Transverse colon (tissue), 4 donors: Measurements from ENCODE around the gene PAGR1. TPM values are rescaled to one million over a fixed set of nuclear protein-coding genes. Genes with fewer than 3 reads are reported as not detected.
"Not testable (repeated sequence)": the region's sequence is repeated elsewhere in the genome, so short reads cannot be mapped to it uniquely, and the experiment has no call there.

ENCODE experiments used
- DNase-seq: peaks from one replicate; pipeline ENCODE4 v3.0.0-alpha.2; 2019
- H3K27ac ChIP-seq, 4 donors: fragments of 200-600 bp; sonication (generic); 2 replicates each; pipeline ENCODE4 v1.5.1; 2016 to 2018; ENCODE audit warnings: inconsistent platforms in 4 of 4
- H3K27me3 ChIP-seq: fragments of 200-600 bp; sonication (generic); 2 replicates; pipeline ENCODE4 v1.5.1; 2017; ENCODE audit warnings: inconsistent platforms
- H3K36me3 ChIP-seq, 4 donors: fragments of 200-600 bp; sonication (generic); 2 replicates each; pipeline ENCODE4 v1.5.1; 2017 to 2019; ENCODE audit warnings: inconsistent platforms in 4 of 4
- H3K4me1 ChIP-seq, 4 donors: fragments of 200-600 bp; sonication (generic); 2 replicates each; pipeline ENCODE4 v1.5.1; 2017 to 2020; ENCODE audit warnings: inconsistent platforms in 4 of 4
- H3K4me3 ChIP-seq, 4 donors: fragments of 200-600 bp; sonication (generic); 1 replicate in 1 of 4; 2 replicates in 3 of 4; pipeline versions ENCODE4 v1.5.1 to v1.6.1; 2017 to 2019; ENCODE audit warnings: inconsistent platforms in 4 of 4
- H3K9me3 ChIP-seq, 2 donors: fragments of 200-600 bp; sonication (generic); 2 replicates each; pipeline ENCODE4 v1.5.1; 2017 to 2019; ENCODE audit warnings: inconsistent platforms in 2 of 2
- CTCF ChIP-seq, 5 experiments: fragments of 200-600 bp in 3 of 5; fragments of 450-650 bp in 2 of 5; sonication (generic) in 3 of 5; IDR thresholded peaks; 1 replicate in 2 of 5; 2 replicates in 3 of 5; pipeline ENCODE4 v1.5.1; 2016 to 2017; ENCODE audit warnings: antibody characterized with exemption in 5 of 5, inconsistent platforms in 3 of 5, mild to moderate bottlenecking in 2 of 5, moderate library complexity in 1 of 5
- EP300 ChIP-seq: sonication (generic); formaldehyde crosslinking; IDR thresholded peaks from one replicate; pipeline ENCODE4 v1.6.1; 2017; ENCODE audit warnings: antibody characterized with exemption, low read depth
- POLR2A ChIP-seq: fragments of 450-650 bp; IDR thresholded peaks from one replicate; pipeline ENCODE4 v1.6.1; 2016; ENCODE audit warnings: antibody characterized with exemption, mild to moderate bottlenecking, moderate library complexity
- POLR2AphosphoS5 ChIP-seq, 3 donors: sonication (generic); formaldehyde crosslinking; IDR thresholded peaks; one replicate each; pipeline ENCODE4 v1.6.1; 2016; ENCODE audit warnings: antibody characterized with exemption in 3 of 3
- WGBS, 2 donors: methylation state at CpG; one replicate each; pipeline ENCODE4 v1.1.5; 2018; ENCODE audit warnings: low coverage in 1 of 2; 5-methylcytosine and 5-hydroxymethylcytosine counted together
- in situ Hi-C, 4 donors: fragments of 200-750 bp; cut with MboI; loops; one replicate each; pipeline versions ENCODE4 v1.15.0 to v1.15.1; 2017; ENCODE audit warnings: low sequenced_read_pairs in 3 of 4, low pct_ligation_motif_present in 1 of 4, low pct_unique_long_range_greater_than_20kb in 1 of 4
- intact Hi-C: fragments of 100-400 bp; cut with DNase I; formaldehyde crosslinking; loops from one replicate; pipeline ENCODE4 v1.15.1; 2023; ENCODE audit warnings: low total_unique reads
- total RNA-seq, 4 donors: library from RNA; depleted of rRNA; stranded (reverse); fragments of >200 nt; gene quantifications; one replicate each; pipeline ENCODE4 v1.1.0, GENCODE V29; 2016

PAGR1 gene
- total RNA-seq, 4 donors from 2014 or later: 28.8 to 47.5 (median 32.3) TPM

GRCh38 chr16:29791845-29792807 is 23.8 kb upstream of the PAGR1 start:
- intact Hi-C loops (no loop called here), in situ Hi-C loops (no loop called here)
- H3K36me3 ChIP-seq: peaks cover 0 to under 1% (median 0%) of the 10 kb centered on the region in 4 donors
- WGBS, 2 donors: 60 to 69% methylated on average over 4 to 9 of the region's 9 CpGs
- H3K9me3 ChIP-seq: no peaks in the 10 kb centered on the region
- H3K27ac ChIP-seq: peak overlapping the region in 2 of 4 donors; percentile 91 to 92
- H3K4me3 ChIP-seq: peak overlapping the region in 2 of 4 donors; percentile 67 to 92
- peaks cover 11 to 27% (median 19%) of the 10 kb centered on the region in 4 donors for H3K4me1 ChIP-seq
- TF ChIP-seq POLR2A: no peak
- no peak for TF ChIP-seq CTCF (IDR thresholded peaks at IDR 0.05)
- TF ChIP-seq POLR2AphosphoS5 (IDR thresholded peaks at IDR 0.05): no peak
- TF ChIP-seq EP300: no peak
- H3K27me3 ChIP-seq: no peaks in the 10 kb centered on the region
- no peak for DNase-seq

- in situ Hi-C loops, DNase-seq, H3K27me3 ChIP-seq, H3K4me3 ChIP-seq, H3K27ac ChIP-seq, H3K9me3 ChIP-seq, H3K36me3 ChIP-seq, intact Hi-C loops: not testable (repeated sequence)
- H3K4me1 ChIP-seq: peaks cover 11 to 27% (median 19%) of the 10 kb centered on the region in 4 donors
- WGBS, 2 donors: 94 to 96% methylated on average over 13 to 18 of the region's 18 CpGs
These were observed 22.8 kb upstream of the PAGR1 start for GRCh38 chr16:29793153-29793552.

- no peaks in the 10 kb centered on the region for H3K9me3 ChIP-seq
- H3K36me3 ChIP-seq: peaks cover 0 to 15% (median 5%) of the 10 kb centered on the region in 4 donors
- peaks cover 11 to 27% (median 19%) of the 10 kb centered on the region in 4 donors for H3K4me1 ChIP-seq
- in situ Hi-C loops (no loop called here), intact Hi-C loops (no loop called here)
- H3K4me3 ChIP-seq: no peak overlapping the region
- H3K27ac ChIP-seq: no peak overlapping the region
- no peak for DNase-seq
- no peak for TF ChIP-seq POLR2A
- no peak for TF ChIP-seq CTCF (IDR thresholded peaks at IDR 0.05)
- TF ChIP-seq EP300: no peak
- no peak for TF ChIP-seq POLR2AphosphoS5 (IDR thresholded peaks at IDR 0.05)
- 97 to 100% methylated on average over 3 of the region's 3 CpGs for whole genome bisulfite sequencing, 2 donors
- H3K27me3 ChIP-seq: no peaks in the 10 kb centered on the region
These were observed 21.7 kb upstream of the PAGR1 start for GRCh38 chr16:29794231-29794710.

GRCh38 chr16:29802416-29802935 is 13.5 kb upstream of the PAGR1 start:
- intact Hi-C loops: no loop called here

More at GRCh38 chr16:29802416-29802935, 13.5 kb upstream of the PAGR1 start:
- Histone ChIP-seq H3K27ac (no peak overlapping the region), H3K9me3 (no peaks in the 10 kb centered on the region), H3K36me3 (peaks cover 0 to 11% (median 5%) of the 10 kb centered on the region in 4 donors), H3K27me3 (no peaks in the 10 kb centered on the region), H3K4me3 (no peak overlapping the region), H3K4me1 (peaks cover 4 to 17% (median 8%) of the 10 kb centered on the region in 4 donors)
- no peak for TF ChIP-seq POLR2A
- TF ChIP-seq EP300: no peak
- no peak for TF ChIP-seq POLR2AphosphoS5 (IDR thresholded peaks at IDR 0.05)
- no peak for TF ChIP-seq CTCF (IDR thresholded peaks at IDR 0.05)
- in situ Hi-C loops: no loop called here
- 95% methylated on average over 8 of the region's 8 CpGs; no CpG with 5 or more reads in 1 of the 2 donors for WGBS, 2 donors
- no peak for DNase-seq
